HPDE6-E6E7 (cell line): ENCODE results near the gene OR5AK2.
"Not testable (repeated sequence)": the region's sequence is repeated elsewhere in the genome, so short reads cannot be mapped to it uniquely, and the experiment has no call there.

Source experiments
- DNase-seq: peaks from one replicate; pipeline ENCODE4 v3.0.0; 2011; ENCODE audit warnings: missing footprints; ENCODE audit errors: extremely low spot score

The OR5AK2 gene

GRCh38 chr11:56988614-56989013, at the start of gene OR5AK2:
OR5AK2 (plus strand) TSS chr11:56988914; CDS start chr11:56988914, 0 bp downstream.
- DNase-seq: no peak

- DNase-seq: not testable (repeated sequence)
Observed at GRCh38 chr11:56945526-56945925, 43.2 kb upstream of the OR5AK2 start.

GRCh38 chr11:56948991-56949515, 39.7 kb upstream of the OR5AK2 start:
- no peak for DNase-seq

- DNase-seq: no peak
Observed at GRCh38 chr11:56950510-56950909, 38.2 kb upstream of the OR5AK2 start.

- DNase-seq: not testable (repeated sequence)
Observed at GRCh38 chr11:56953907-56954306, 34.8 kb upstream of the OR5AK2 start.

GRCh38 chr11:56961609-56962008, 27.1 kb upstream of the OR5AK2 start:
- DNase-seq: no peak

- DNase-seq: no peak
Observed at GRCh38 chr11:56967726-56968125, 21.0 kb upstream of the OR5AK2 start.

GRCh38 chr11:56968524-56968923, 20.2 kb upstream of the OR5AK2 start:
- no peak for DNase-seq

- no peak for DNase-seq
Observed at GRCh38 chr11:56977314-56977713, 11.4 kb upstream of the OR5AK2 start.

GRCh38 chr11:56990702-56991101, 2.0 kb downstream of the OR5AK2 start:
- DNase-seq: no peak

- no peak for DNase-seq
Observed at GRCh38 chr11:56994532-56994931, 5.8 kb downstream of the OR5AK2 start.

- DNase-seq: no peak
Observed at GRCh38 chr11:57001674-57002401, 13.1 kb downstream of the OR5AK2 start.

GRCh38 chr11:57008373-57008772, 19.7 kb downstream of the OR5AK2 start:
- no peak for DNase-seq

- DNase-seq: no peak
Observed at GRCh38 chr11:57015679-57016078, 27.0 kb downstream of the OR5AK2 start.

- no peak for DNase-seq
Observed at GRCh38 chr11:57031556-57031955, 42.8 kb downstream of the OR5AK2 start.
